Measurements from ENCODE around the gene TIMM13.
"Not testable (repeated sequence)": the region's sequence is repeated elsewhere in the genome, so short reads cannot be mapped to it uniquely, and the experiment has no call there.

DNA sequence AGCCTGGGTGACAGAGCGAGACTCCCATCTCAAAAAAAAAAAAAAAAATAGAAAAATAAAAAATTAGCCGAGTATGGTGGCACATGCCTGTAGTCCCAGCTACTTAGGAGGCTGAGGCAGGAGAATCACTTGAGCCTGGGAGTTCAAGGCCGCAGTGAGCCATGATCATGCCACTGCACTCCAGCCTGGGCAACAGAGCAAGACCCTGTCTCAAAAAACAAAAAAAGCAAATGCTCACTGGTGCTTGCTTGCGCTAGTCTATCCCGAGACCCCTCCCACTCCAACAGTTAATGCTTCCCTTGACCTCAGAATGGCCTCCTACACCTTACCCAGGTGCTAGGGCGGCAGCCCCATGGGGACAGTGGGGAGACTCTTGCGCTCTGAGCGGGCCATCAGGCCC lies 9.9 kb downstream of the TIMM13 start:
- TF ChIP-seq POLR2A (IDR thresholded peaks at IDR 0.05): not testable (repeated sequence)
- TF ChIP-seq, protein P1, sequence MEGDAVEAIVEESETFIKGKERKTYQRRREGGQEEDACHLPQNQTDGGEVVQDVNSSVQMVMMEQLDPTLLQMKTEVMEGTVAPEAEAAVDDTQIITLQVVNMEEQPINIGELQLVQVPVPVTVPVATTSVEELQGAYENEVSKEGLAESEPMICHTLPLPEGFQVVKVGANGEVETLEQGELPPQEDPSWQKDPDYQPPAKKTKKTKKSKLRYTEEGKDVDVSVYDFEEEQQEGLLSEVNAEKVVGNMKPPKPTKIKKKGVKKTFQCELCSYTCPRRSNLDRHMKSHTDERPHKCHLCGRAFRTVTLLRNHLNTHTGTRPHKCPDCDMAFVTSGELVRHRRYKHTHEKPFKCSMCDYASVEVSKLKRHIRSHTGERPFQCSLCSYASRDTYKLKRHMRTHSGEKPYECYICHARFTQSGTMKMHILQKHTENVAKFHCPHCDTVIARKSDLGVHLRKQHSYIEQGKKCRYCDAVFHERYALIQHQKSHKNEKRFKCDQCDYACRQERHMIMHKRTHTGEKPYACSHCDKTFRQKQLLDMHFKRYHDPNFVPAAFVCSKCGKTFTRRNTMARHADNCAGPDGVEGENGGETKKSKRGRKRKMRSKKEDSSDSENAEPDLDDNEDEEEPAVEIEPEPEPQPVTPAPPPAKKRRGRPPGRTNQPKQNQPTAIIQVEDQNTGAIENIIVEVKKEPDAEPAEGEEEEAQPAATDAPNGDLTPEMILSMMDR (IDR thresholded peaks at IDR 0.05): not testable (repeated sequence)

Data from lower leg skin (tissue), 3 donors.